GM08714 (cell line): ENCODE measurements around the gene SLC25A5.
"Not testable (repeated sequence)": the region's sequence is repeated elsewhere in the genome, so short reads cannot be mapped to it uniquely, and the experiment has no call there.

ENCODE experiments used
- H3K4me3 ChIP-seq: fragments of 200-500 bp; sonication (Bioruptor generic); 2 replicates; pipeline ENCODE4 v1.5.1; 2014; ENCODE audit warnings: mild to moderate bottlenecking, low read length, inconsistent platforms
- ZNF274 ChIP-seq: IDR thresholded peaks from 2 replicates; pipeline ENCODE4 v1.6.1; 2012; ENCODE audit warnings: mild to moderate bottlenecking, low read depth, low read length

Gene SLC25A5

GRCh38 chrX:119467842-119468550 lies at the start of gene SLC25A5:
Gene SLC25A5 (plus strand): TSS chrX:119468444. CDS start chrX:119468516, 72 bp downstream.
- H3K4me3 ChIP-seq, result peak within 1 kb of the TSS; percentile 84
- no peak for TF ChIP-seq ZNF274

DNA sequence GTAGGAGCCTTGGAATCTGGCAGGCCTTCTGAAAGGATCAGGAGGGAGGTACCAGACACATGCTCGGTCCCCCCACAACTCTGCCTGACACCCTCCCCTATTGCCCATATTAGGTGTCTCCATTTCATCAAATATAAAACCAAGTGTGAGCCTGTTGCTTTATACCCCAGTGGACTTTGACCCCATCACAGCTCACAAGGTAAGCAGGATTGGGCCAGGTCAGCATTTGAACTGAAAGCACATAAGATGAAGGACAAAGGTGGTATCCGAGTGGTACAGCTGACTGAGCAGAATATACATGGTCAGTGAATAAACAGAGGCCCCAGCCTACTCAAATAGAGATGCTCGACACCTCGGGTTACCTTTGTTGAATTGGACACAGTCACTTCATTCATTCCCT lies 49.1 kb upstream of the SLC25A5 start:
- no peak for TF ChIP-seq ZNF274
- no peak overlapping the region for H3K4me3 ChIP-seq

DNA sequence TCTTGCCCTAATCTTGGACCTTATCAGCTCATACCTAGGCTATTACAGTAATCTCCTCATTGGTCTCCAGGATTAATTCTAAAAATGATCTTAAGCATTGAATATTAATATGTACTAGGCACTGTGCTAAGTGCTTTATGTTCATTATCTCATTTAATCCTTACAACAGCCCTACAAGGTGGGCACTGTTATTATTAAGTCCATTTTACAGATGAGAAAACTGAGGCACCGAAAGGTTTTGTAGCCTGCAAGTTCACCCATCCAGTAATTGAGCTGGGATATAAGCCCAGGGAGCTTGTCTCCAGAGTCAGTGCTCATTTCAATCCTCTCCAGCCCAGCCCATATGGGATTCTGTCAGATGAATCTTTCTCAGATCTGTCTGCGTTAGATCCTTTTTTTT lies 48.3 kb upstream of the SLC25A5 start:
- no peak overlapping the region for H3K4me3 ChIP-seq
- TF ChIP-seq ZNF274, result no peak

GRCh38 chrX:119421016-119421705 lies 47.1 kb upstream of the SLC25A5 start:
- no peak overlapping the region for H3K4me3 ChIP-seq
- no peak for TF ChIP-seq ZNF274

DNA sequence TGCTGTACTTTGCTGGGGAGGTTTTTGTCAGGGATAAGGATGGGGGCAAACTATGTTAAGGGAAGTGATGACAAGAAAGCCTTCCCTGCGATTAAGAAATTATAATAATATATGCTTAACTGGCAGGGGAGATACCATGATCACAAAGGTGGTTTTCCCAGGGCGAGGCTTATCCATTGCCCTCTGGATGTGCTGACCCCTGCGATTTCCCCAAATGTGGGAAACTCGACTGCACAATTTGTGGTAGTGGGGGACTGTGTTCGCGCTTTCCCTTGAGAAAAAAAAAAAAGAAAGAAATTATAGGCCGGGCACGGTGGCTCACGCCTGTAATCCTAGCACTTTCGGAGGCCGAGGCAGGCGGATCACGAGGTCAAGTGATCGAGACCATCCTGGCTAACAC lies 44.6 kb upstream of the SLC25A5 start:
- no peak for TF ChIP-seq ZNF274
- H3K4me3 ChIP-seq, result no peak overlapping the region

DNA sequence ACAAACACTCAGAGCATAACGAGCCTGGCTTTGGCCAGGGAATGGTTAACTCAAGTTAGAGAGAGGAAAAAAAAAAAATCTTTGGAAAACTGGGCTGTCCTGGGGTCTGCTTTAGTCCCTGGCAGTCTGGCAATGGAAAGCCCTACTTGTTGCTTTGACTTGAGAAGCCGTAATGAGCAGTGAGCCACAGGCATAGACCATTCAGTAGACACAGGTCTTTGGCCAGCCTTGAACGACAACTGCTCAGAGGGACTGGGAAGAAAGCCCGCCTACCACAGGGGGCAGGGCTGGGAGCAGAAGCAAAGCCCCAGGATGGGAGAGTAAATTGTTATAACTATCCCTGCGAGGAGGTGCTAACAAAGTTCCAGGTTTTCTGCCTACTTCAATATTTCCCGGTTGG lies 43.2 kb upstream of the SLC25A5 start:
- no peak for TF ChIP-seq ZNF274
- no peak overlapping the region for H3K4me3 ChIP-seq

GRCh38 chrX:119427024-119427794 lies 41.0 kb upstream of the SLC25A5 start:
- H3K4me3 ChIP-seq, result no peak overlapping the region
- TF ChIP-seq ZNF274, result no peak

- no peak for TF ChIP-seq ZNF274
- H3K4me3 ChIP-seq, result no peak overlapping the region
Measured at GRCh38 chrX:119427795-119428185, 40.5 kb upstream of the SLC25A5 start.

GRCh38 chrX:119429471-119429870 lies 38.8 kb upstream of the SLC25A5 start:
- no peak overlapping the region for H3K4me3 ChIP-seq
- TF ChIP-seq ZNF274, result no peak

DNA sequence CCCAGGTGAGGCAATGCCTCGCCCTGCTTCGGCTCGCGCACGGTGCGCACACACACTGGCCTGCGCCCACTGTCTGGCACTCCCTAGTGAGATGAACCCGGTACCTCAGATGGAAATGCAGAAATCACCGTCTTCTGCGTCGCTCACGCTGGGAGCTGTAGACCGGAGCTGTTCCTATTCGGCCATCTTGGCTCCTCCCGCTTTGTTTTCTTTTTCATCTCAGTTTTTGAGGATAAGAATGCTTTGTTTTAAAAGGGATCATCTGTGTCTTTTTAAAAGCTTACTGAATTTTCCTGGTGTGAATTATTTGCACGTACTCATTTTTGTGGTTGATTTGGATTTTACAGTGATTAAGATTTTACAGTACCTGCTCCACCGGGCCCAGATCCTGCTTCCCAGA lies 26.9 kb upstream of the SLC25A5 start:
- H3K4me3 ChIP-seq, result not testable (repeated sequence)

- no peak overlapping the region for H3K4me3 ChIP-seq
- TF ChIP-seq ZNF274, result no peak
Measured at GRCh38 chrX:119442286-119442685, 26.0 kb upstream of the SLC25A5 start.

- no peak overlapping the region for H3K4me3 ChIP-seq
- no peak for TF ChIP-seq ZNF274
Measured at GRCh38 chrX:119453202-119453601, 15.0 kb upstream of the SLC25A5 start.

DNA sequence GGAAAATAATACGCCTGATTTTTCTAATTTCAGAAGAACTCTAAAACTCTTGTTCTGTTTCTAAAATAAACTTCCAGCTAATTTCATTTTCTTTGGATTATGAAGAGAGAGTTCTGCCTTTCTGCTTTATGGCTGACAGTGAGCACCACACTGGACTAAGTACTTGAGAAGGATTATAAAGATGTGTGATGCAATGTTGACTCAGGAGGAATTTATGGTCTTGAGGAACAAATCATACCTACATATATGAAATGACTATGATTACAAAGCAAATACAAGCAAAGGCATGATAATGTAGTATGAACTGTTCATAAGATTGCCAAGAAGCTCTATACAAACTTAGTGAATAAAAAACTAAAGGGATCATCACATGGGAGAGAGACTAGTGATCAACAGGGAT lies 13.0 kb upstream of the SLC25A5 start:
- TF ChIP-seq ZNF274, result no peak
- no peak overlapping the region for H3K4me3 ChIP-seq

DNA sequence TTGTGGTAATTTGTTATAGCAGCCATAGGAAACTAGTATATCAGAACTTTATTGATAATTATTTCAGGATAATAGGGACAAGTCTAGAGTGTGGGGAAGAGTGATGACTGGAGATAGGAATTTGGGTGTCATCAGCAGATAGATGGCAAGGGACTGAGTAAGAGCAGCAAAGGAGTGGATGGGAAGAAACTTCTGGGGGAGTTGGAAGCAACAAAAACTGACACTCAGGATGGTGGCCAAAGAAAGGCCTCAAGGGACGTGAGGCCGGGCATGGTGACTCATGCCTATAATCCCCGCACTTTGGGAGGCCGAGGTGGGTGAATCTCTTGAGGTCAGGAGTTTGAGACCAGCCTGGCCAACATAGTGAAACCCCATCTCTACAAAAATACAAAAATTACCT lies 9.1 kb upstream of the SLC25A5 start:
- H3K4me3 ChIP-seq, result no peak overlapping the region
- no peak for TF ChIP-seq ZNF274

DNA sequence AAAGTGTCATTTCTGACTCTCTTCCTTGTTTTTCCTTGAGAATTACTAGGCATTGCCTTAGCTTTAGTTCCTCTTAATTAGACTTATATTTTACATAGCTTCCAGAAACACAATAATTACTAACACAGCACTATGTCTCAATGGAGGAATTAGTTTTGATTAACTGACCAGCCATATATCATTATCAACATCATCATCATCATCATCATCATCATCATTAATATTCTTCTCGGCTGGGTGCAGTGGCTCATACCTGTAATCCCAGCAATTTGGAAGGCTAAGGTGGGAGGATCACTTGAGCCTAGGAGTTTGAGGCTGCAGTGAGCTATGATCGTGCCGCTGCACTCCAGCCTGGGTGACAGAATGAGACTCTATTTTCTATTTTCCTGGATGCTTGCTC lies 2.7 kb upstream of the SLC25A5 start:
- no peak for TF ChIP-seq ZNF274
- no peak overlapping the region for H3K4me3 ChIP-seq
